NCI-H345 treated with DMSO at 0.1 percent for 48 hours (cell line): ENCODE results near the gene CTDP1.

Experiments used
- DNase-seq: peaks from one replicate; lab custom pipeline; 2025; ENCODE audit not compliant: unreplicated experiment; lab: John Stamatoyannopoulos, UW

CTDP1 gene

DNA sequence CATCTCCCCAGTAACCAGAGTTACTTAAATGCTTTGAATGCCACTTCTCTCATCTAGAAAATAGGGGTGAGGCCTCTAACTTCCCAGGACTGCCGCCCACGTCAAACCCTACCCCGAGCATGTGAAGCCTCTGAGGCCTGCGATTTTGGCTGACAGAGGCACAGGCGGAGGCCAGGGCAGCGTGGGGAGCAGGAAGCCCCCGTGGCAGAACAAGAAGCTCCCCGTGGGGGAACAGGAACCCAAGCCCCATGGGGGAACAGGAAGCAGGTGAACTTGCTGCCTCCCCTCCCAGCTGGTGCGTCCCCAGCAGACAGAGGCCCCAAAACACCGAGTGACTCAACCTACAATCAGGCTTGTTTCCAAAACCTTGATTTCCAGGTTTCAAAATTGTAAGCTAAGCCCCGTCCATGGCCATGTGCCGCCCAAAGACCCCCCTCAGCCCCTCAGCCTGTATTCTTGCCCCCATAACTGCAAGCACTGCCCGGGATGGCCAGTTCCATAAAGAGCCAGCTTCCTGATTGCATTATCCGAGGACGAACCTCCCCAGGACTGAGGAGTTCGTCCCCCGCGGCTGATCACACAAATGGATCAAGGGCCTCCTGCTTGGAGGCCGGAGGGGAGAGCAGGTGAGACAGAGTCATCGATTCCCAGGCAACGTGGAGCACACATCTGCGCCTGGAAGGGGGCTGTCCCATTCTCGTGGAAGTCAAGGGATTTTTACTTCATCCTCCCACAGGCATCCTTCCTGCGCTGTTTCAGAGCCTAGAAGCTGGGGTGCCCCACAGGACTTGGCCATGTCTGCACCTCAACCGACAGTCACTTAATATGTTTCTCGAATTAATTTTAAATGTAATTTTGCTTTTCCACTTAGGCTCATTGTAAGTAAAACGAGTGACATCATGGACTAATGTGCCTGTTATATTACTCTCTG is 36.3 kb upstream of the CTDP1 start:
- DNase-seq = no peak

DNA sequence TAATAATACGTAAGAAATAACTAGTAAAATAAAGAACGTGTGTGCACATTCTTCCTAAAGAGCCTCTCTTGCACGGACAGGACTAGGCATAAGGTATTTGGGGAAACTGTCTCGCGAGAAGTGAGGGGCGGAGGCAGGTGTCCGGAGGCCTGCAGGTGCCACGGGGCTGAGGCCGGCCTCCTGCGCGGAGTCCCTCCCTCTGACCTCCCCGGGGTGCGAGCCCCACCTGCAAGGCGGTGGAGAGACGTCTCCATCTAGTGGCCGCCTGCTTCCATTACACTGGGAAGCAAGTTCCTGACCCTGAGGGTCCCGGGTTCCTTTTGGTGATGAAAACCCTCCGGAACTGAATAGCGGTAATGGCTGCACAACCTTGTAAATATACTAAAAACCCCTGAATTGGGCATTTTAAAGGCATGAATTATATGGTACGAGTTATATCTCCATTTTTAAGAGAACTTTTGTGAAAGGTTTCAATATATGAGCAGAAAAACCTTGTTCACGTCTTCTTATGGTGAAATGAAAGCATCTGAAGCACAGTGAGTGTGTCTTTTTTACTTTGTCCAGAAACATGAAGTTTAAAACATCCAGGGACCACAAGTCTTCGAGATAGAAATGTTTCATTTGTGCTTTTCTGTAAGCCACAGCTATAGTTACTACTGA is 35.5 kb upstream of the CTDP1 start:
- peak; percentile 48 for DNase-seq

DNA sequence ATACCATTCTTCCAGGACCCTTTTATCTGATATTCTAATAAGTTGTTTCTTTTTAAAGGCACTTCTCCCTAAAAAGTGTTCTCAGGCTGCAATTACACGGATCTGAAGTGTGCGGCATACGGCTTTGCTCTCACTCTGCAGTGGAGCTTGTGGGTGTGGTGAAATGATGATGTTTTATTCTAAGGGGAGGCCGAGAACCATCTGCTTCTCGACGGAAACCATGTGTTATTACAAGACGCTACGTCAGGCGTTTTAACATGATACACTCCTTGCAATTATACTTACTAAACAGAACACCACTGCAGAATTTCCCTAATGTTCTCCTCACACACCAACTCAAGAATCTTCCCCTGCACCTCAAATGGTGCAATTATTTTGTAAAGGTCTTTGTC is 34.9 kb upstream of the CTDP1 start:
- DNase-seq = no peak

DNA sequence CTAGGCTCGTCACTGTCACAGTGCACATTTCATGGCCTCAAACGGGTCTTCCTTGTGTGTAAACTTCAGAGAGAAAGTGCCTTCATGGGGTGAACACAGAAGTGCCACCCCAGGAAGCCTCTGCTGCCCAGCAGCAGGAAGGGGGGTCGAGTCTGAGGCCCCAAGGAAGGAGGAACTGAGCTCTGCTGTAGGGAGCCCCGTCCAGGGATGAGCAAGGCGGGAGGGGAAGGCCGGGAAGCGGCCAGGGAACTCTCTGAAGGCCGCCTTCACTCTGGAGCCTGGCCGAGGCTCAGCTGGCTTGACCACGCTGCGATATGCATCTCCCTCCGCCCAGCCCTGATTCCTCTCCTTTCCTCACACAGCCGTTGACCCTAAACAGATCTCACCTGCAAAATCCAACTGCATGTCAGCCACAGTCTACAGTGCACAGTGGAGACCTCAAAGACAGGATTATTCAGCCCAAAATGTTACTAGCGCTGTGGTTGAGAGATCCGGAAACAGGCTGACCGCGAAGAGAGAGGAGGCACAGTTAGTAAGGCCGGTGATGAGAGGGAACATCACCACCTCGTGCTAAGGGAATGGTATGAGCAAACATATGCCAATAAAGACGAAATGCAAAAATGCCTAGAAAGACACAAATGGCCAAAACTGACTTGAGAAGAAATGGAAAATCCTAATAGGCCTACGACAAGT is 34.2 kb upstream of the CTDP1 start:
- no peak for DNase-seq

DNA sequence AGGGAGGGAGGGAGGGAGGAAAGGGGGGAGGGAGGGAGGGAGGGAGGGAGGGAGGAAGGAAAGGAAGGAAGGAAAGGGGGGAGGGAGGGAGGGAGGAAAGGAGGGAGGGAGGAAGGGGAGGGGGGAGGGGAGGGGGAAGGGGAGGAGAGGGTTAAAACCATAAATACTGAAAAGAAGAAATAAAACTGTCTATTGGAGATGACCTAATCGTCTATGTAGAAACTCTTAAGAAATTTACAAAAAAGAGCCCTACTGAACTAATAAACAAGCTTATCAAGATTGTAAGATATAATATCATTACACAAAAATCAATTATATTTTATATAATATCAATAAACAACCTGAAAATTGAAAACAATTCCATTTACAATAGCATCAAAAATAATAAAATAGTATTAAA is 32.3 kb upstream of the CTDP1 start:
- DNase-seq = no peak

DNA sequence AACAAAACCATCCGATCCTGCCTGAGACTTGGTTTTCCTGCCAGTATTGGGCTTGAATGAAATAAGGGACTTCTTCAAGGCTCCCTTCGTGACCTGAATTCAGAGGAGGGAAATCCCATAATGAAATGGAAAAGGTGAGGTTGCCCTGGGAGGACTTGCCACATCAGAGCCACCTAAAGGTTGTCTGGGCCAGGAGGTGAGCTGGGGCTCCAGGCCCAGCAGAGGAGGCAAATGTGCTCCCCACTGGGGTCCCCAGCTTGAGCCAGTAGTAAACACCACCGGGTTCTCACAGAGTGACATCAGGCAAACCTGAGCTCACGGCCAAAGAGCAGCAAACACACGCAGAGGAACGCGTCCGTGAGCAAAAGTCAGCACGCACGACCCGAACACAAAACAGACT is 28.6 kb upstream of the CTDP1 start:
- no peak for DNase-seq

DNA sequence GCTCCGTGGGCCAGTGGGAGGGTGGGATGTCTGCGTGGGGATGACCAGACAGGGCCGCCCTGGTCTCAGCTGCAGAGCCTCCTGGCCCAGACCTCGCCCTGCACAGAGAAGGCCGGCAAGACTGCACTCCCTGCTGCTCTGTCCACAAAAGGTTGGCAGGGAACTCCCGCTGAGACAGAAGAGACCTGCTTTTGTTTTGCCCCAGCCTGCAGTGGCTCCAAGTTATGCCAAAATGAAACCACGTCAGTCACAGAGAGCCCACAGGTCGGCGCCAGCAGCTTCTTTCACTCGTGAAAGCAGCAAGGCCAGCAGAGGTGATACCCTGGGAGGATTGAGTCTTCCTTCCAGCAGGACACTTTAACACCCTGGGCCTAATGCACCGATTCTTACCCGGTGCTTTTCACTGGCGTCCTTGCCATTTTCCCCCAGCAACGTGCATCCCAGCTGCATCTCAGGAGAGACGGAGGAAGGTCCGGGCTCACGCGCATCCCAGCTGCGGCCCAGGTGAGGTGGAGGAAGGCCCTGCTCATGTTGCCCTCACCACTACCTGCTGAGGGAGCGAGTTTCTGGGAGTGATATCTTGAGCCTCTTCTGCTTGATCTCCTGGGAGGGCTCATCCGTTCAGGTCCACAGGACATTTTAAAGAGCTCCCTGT is 22.1 kb upstream of the CTDP1 start:
- peak; percentile 28 for DNase-seq

DNA sequence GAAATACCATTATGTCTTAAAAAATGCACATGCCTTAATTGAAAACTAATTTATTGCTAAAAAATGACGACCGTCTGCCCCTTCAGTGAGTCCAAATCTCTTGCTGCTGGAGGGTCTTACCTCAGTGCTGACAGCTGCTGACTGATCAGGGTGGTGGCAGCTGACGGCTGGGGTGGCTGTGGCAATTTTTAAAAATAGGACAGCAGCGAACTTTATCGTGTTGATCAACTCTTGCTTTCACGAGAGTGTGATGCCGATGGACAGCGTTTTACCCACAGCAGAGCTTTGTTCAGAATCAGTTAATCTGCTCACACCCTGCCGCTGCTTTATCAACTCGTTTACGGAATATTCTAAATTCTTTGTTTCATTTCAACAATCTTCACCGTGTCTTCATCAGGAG is 21.2 kb upstream of the CTDP1 start:
- no peak for DNase-seq

DNA sequence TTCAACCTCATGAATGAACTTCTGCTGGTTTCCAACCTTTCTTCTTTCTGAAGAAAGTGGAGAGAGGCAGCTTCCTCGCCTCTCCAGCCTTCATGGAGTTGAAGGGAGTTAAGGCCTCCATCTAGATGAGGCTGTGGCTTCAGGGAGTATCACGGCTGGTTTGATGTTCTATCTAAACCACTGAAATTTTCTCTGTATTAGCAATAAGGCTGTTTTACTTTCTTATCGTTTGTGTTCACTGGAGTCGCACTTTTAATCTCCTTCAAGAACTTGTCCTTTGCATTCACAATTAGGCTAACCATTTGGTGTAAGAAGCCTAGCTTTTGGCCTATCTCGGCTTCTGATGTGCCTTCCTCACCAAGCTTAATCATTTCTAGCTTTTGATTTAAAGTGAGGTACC is 19.9 kb upstream of the CTDP1 start:
- DNase-seq = no peak

DNA sequence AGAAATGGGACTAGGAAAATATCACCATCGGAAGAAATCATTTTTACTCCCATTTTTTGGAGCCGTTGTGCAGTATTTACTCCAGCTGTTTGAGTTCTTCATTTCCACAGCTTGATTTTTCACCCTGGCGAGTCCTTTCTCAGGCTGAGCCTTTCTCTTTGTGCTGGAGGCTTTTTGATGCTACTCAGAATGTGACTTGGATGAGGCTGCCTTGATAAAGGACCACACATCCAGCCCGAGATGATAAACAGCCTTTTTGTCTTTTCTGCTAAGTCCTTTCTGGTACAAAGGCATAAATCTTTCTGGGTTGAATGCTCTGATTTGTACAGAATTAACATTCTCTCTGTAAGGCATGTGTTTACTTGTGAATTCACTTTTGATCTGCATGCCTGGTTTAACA is 17.6 kb upstream of the CTDP1 start:
- DNase-seq = no peak

DNA sequence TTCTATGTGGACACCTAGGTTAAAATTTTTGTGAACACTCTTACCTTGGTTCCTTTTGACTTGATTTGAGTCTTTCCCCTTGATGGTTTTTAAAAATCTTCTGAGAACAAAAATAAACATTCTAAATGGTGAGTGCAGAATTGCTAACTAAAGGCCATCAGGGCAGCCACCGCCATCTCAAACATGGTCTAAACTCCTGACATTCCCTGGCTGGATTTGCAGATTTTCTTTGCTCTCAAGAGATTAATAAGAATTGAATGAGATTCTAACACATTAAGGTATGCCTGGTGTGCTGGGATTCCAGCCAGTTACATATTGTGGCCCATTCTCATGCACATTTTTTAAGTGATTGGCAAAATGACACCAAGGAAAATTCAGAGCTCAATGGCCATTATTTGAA is 17.2 kb upstream of the CTDP1 start:
- DNase-seq = no peak

DNA sequence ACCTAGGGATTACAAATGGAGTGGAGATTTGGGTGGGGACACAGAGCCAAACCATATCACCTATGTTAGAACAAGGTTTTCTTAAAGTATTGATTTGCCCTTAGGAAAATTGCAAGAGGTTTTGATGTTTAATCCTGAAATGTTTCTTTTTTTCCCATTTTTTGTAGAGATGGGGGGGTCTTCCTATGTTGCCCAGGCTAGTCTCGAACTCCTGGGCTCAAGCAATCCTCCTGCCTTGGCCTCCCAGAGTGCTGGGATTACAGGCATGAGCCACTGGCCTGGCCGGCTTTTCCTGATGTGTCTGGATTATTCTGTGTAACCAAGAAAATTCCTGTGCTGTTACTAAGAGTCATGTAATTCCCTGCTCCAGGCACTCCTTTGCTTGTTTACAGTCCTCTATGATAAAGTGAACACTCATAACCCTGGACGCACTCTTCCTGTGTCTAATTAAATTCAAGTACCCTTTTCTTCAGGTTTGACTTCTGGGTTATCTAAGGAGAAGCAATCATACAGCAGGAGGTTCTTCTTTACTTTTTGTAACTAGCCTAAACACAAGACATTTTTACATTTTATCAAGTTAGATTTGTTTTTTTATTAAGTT is 15.0 kb upstream of the CTDP1 start:
- DNase-seq = no peak

DNA sequence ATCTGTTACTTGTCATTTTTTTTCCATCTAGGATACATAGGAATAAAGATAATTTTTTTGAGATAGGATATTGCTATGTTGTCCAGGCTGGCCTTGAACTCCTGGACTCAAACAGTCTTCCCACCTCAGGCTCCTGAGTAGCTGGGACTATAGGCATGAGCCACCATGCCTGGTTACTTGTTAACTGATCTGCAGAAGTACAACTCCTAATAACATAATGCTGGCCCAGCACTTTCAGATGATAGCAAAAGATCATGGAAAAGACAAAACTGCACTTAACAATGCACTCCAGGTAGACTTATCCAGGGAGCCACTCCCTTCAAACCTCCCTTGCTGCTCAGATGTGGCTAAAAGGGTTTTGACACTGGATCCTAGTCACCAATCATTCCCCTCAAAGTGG is 11.4 kb upstream of the CTDP1 start:
- no peak for DNase-seq

DNA sequence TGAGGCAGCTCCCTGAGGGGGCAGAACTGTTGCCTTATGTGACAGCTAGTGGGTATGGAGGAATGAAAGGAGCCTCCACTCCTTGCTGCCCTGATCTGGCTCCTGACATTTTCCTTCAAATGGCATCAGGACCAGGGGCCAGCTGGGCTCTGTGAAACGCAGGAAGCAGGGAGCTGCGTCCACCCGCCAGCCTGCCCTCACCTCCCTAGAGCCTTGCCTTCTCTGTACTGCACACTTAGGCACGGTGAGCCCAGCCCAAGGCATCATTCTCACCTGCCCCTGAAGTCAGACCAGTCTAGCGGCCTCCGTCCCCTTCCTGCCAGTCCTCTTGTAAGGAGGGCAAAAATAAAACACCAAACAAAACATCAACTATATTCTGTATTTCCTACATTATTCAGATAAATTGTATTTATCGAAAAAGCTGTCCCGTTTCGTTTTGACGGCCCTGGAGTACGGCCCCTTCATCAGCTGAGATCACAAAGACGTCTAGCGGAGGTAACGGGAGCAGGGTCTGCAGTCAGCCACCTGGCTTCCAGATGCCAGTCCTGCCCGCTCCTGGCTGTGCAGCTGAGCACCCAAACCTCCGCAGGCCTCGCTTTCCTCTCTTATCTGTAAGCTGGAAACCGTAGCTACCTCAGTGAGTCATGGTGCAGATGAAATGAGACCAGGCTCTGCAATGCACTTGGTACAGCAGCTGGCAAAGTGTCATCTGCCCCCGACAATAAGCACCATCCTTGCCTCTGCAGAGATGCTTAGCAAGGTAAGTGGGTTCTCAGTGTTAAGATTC is 6.9 kb upstream of the CTDP1 start:
- no peak for DNase-seq

DNA sequence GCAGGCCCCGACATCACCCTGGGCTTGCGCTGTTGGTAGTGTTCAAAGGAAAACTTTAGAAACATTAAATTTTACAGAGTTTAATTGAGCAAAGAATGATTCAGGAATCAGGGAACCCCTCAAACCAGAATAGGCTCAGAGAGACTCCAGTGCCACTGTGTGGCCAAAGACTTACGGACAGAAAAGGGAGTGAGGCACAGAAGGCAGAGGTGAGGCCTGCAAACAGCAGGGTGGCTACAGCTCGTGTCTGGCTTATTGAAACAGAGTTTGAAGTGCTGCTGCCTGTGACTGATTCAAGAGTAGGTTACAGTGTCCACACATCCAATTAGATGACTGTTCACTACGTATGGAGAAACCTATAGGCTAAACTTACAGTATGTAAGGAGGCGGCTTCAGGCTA is 2.4 kb upstream of the CTDP1 start:
- DNase-seq = no peak

DNA sequence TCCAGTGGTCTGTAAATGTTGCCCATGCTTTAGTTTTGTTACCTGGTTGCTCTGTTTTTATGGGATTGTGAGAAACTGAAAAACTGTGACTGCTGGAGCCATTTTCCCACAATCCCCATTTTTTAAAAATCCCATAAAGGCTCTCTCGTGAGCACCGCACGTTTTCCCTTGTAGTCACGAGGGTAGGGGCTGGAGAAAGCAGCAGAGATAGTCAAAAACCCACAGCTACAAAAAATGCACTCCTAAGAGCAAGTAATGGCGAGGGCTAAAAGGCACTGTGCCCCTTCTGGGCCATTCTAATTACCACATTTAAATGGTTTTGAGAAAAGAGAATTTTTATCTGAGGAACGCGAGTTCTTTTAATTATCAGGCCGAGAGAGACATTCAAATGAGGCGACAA is 1.8 kb upstream of the CTDP1 start:
- DNase-seq = no peak

DNA sequence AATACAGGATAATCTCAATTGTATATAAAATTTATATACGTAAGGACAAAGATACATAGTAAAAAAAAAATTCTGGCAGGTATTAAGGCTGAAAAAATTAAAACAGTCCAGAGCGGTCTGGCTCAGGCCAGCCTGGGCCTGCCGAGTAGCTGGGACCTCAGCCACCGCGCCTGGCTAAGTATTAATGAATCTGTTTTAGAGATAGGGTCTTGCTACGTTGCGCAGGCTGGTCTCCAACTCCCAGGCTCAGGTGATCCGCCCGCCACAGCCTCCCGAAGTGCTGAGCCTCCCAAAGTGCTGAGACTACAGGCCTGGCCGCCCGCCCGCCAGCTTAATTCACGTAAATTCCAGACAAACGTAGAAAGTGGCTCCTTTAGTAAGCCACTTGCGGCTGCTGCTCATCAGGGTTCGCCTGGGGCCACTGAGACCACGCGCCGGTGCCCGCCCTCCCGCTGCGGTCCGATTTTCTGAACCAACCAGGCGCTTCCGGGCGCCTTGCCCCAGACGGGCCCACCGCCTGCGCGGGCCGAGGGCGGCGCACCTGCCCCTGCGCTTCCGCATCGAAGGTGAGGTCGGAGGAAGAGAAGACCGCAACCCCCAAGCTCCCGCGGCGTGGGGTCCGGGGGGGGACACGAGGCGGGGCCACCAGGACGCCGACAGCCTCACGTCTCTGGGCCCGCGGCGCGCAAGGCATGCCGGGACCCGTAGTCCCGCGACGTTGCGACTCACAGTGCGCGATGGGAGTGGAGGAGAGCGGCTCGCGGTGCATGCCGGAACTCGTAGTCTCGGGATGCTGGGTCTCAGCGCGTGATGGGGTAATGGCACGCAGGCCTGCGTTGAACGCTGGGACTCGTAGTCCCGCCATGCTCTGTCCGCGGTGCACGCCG is 695 bp upstream of the CTDP1 start:
- peak; percentile 98 for DNase-seq

DNA sequence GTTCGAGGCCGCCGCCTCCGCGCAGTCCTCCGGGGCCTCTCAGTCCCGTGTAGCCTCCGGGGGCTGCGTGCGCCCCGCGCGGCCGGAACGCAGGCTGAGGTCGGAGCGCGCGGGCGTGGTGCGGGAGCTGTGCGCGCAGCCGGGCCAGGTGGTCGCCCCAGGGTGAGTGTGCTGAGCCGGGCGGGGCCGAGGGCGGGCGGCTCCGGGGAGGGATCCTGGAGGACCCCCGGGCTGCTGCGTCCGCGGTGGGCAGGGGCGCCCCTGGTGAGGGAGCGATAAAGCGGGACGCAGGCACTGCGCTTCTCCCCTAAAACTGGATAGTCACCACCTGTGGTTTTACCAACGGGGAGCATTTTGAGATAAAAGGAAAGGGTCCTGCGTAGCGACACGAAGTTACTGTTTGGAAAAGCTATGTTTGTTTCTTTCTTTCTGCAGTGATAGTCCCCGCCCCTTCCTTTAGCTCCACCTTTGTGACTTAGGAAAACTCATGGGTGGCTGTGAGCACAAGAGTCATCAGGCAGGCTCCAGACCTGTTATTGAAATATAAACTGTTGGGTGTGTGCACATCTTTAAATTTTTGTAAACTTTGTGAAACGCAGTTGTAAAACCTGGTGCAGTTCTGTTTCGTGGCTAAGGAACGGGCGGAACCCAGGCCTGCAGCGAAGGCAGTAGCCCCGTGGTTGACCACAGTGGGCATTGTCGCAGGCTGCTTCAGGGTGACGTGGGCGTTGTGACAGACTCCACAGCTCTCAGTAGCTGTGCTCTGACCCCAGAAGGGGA is 687 bp downstream of the CTDP1 start:
- peak; percentile 7 for DNase-seq
